Ishikawa (cell line): ENCODE data around the gene BACE2.

Experiments
- CEBPB ChIP-seq: IDR thresholded peaks from 2 replicates; pipeline ENCODE4 v1.6.1; 2012
- FOXM1 ChIP-seq: IDR thresholded peaks from 2 replicates; pipeline ENCODE4 v1.6.1; 2012; ENCODE audit warnings: low read depth, borderline replicate concordance
- USF1 ChIP-seq: IDR thresholded peaks from 2 replicates; pipeline ENCODE4 v1.6.1; 2012

GRCh38 chr21:41166884-41167283, 1.1 kb upstream of the BACE2 start:
- no peak for TF ChIP-seq FOXM1
- no peak for TF ChIP-seq CEBPB
- no peak for TF ChIP-seq USF1
